ENCODE results near the gene ZNF462. TPM values are rescaled to one million over a fixed set of nuclear protein-coding genes. Genes with fewer than 3 reads are reported as not detected.

ZNF462 gene
- total RNA-seq, 1 donor from 2014 or later, result 0.37 TPM

DNA sequence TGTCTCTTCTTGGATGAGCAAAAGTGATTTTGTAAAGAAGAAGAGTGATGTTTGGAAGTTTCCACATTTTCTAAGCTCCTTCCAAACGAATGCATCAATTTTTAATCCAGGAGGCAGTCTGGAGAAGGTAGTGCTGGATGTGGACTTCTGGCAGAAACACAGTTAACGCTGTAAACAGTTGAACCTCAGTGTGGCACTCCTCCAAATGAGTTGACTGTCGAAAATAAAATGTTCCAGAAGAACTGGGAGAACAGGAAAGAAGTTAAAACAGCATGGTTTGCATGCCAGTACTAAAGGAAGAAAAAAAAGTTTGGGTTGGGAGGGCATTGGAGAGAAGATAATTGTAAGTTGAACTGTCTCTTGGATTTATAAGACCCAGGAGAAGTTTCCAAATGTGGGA is 6.5 kb downstream of the ZNF462 start:
- peaks cover 2% of the 10 kb centered on the region for H3K4me1 Mint-ChIP-seq
- intact Hi-C loops (cut with micrococcal nuclease), result no loop called here

GRCh38 chr9:106872641-106873040 is 9.7 kb downstream of the ZNF462 start:
- Mint-ChIP-seq H3K36me3 (ENCODE audit: low read depth) (no peaks in the 10 kb centered on the region), H3K4me1 (no peaks in the 10 kb centered on the region), H3K4me3 (no peak overlapping the region), H3K9me3 (no peaks in the 10 kb centered on the region), H3K27me3 (no peaks in the 10 kb centered on the region), H3K27ac (no peak overlapping the region)
- DNase-seq, result no peak
- intact Hi-C loops (cut with micrococcal nuclease), result no loop called here

More for the DNA sequence above, 6.5 kb downstream of the ZNF462 start:
- Mint-ChIP-seq H3K27me3 (peaks cover 15% of the 10 kb centered on the region), H3K36me3 (ENCODE audit: low read depth) (no peaks in the 10 kb centered on the region), H3K4me3 (no peak overlapping the region), H3K9me3 (no peaks in the 10 kb centered on the region), H3K27ac (no peak overlapping the region)
- peak; percentile 3 for DNase-seq

DNA sequence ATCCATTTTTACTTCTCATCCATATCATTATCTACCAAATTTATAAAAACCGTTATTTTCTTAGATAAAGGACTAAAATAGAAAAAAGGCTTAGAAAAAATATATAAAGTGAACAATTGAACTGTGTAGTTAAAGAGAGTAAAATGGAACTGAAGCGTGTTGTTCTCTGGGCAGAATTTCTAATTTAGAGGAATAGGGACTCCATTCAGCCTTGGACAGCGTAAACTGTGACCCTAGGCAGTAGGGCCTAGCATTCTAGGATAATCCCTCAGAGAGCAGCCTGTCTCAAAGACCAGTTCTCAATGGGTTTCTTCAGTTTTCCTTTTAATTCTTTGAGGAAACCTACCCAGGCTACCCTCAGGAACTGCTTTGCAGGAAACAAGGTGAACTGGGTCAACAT is 11.1 kb downstream of the ZNF462 start:
- Mint-ChIP-seq H3K27ac (no peak overlapping the region), H3K9me3 (no peaks in the 10 kb centered on the region), H3K27me3 (no peaks in the 10 kb centered on the region), H3K36me3 (ENCODE audit: low read depth) (no peaks in the 10 kb centered on the region), H3K4me3 (no peak overlapping the region), H3K4me1 (no peaks in the 10 kb centered on the region)
- DNase-seq, result no peak
- intact Hi-C loops (cut with micrococcal nuclease), result no loop called here

DNA sequence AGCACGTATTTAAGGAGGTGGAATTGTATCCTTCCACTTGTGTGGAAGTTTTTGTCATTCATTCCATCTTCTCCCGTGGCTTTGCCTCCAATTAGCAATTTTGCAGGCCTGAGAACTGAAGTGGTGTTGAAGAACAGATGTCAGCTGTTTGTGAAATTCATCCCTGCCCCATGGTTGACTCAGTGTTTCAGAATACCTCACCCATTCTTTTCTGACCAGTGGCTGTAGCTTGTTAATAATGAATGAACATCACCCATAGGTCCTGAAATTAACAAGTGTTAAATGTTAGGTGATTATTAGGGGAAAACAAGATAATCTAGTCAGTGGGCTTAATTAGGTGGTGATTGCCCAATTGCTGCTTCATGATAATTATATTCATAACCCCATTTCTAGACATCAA is 11.7 kb downstream of the ZNF462 start:
- no peaks in the 10 kb centered on the region for H3K9me3 Mint-ChIP-seq
- no peak overlapping the region for H3K27ac Mint-ChIP-seq
- H3K4me1 Mint-ChIP-seq, result no peaks in the 10 kb centered on the region
- no peak overlapping the region for H3K4me3 Mint-ChIP-seq
- no peaks in the 10 kb centered on the region for H3K36me3 Mint-ChIP-seq (ENCODE audit: low read depth)
- no peak for DNase-seq
- intact Hi-C loops (cut with micrococcal nuclease), result no loop called here
- H3K27me3 Mint-ChIP-seq, result no peaks in the 10 kb centered on the region

DNA sequence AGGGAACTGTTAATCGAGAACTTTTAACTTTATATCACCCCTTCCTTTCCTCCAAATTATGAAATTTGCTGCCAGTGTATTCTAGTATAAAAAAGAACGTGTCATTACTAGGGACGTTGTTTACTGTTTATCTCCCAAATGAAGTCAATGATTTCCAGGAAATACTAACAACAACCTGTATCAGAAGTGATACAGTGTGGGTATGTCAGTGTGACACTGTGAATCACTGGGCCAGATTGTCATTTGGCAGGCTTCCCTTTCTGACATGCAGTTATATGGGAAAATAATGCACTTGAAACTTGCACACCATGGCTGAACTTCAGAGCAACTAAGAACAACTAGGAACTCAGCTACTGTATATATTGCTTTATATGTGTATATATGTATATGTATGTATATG is 12.6 kb downstream of the ZNF462 start:
- Mint-ChIP-seq H3K9me3 (no peaks in the 10 kb centered on the region), H3K27ac (no peak overlapping the region)
- intact Hi-C loops (cut with micrococcal nuclease), result no loop called here

DNA sequence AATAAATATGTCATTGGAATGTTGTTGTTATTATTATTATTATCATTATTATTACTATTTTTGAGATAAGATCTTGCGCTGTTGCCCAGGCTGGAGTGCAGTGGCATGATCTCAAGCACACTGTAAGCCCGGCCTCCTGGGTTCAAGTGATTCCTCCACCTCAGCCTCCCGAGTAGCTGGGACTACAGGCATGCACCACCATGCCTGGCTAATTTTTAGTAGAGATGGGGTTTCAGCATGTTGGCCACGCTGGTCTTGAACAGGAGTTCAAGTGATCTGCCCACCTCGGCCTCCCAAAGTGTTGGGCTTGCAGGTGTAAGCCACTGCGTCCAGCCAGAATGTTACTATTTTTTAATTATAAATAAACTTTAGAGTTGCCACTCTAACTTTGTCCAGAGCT is 14.4 kb downstream of the ZNF462 start:
- no peaks in the 10 kb centered on the region for H3K4me1 Mint-ChIP-seq
- H3K36me3 Mint-ChIP-seq (ENCODE audit: low read depth), result no peaks in the 10 kb centered on the region
- no peak overlapping the region for H3K4me3 Mint-ChIP-seq
- DNase-seq, result no peak
- H3K27ac Mint-ChIP-seq, result no peak overlapping the region
- intact Hi-C loops (cut with micrococcal nuclease), result no loop called here
- H3K9me3 Mint-ChIP-seq, result no peaks in the 10 kb centered on the region
- H3K27me3 Mint-ChIP-seq, result no peaks in the 10 kb centered on the region

More for the DNA sequence above, 12.6 kb downstream of the ZNF462 start:
- Mint-ChIP-seq H3K4me3 (no peak overlapping the region), H3K27me3 (no peaks in the 10 kb centered on the region), H3K4me1 (no peaks in the 10 kb centered on the region), H3K36me3 (ENCODE audit: low read depth) (no peaks in the 10 kb centered on the region)
- DNase-seq, result no peak

DNA sequence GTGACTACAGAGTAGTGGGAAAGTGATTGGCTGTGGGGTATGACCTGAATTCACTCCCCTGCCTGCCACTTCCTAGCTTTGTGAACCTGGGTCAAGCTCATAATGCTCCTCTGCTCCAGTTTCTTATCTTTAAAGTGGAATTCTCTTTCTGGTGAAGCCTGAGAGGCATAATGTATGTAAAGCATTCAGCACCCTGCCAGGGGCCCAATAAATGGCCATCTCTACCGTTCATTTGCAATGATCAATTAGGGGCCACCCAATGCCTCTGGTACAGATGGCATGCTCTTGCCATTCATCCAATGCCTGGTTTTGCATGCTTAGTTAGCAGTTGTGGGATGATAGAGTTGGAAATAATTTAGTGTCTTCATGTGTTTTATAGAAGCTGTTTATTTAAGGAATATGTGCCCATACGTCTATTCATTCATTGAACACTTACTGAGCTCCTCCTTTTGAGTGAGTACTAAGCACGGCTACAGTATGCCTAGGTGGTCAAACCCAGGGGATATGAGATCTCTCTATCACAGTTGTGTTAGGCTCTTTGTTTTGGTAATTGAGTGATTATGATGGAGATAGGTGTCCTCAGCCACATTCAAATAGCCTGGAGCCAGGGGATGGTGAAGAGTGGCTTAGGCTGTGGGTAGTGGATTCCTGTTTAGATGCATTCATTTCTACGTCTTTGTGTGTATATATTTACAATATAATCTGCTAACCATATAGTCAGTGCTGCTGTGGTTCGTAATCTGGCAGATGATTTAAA is 15.3 kb downstream of the ZNF462 start:
- no peak overlapping the region for H3K4me3 Mint-ChIP-seq
- intact Hi-C loops (cut with micrococcal nuclease), result no loop called here
- no peaks in the 10 kb centered on the region for H3K9me3 Mint-ChIP-seq
- no peaks in the 10 kb centered on the region for H3K4me1 Mint-ChIP-seq
- no peak overlapping the region for H3K27ac Mint-ChIP-seq
- H3K27me3 Mint-ChIP-seq, result no peaks in the 10 kb centered on the region
- DNase-seq, result no peak
- no peaks in the 10 kb centered on the region for H3K36me3 Mint-ChIP-seq (ENCODE audit: low read depth)

DNA sequence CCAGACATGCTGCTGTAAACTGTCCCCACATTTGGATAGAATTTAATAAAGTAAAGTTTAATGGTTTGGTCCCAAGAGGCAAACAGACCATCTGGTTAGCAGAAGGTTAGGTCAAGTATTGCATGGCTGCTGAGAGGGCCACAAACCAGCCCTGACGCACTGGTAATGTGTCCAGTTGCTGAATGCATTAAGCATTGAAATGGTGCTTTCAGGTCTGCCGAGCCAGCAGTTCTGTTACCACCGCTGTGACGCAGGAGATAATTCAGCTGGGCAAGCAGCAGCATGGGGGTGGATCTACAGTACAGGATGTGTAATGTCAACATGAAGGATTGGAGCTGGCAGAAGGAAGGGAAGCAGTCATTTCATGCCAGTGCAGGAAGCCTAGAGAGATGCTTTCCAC is 16.0 kb downstream of the ZNF462 start:
- H3K36me3 Mint-ChIP-seq (ENCODE audit: low read depth), result no peaks in the 10 kb centered on the region
- H3K4me3 Mint-ChIP-seq, result no peak overlapping the region
- intact Hi-C loops (cut with micrococcal nuclease), result no loop called here
- H3K27me3 Mint-ChIP-seq, result no peaks in the 10 kb centered on the region
- no peak overlapping the region for H3K27ac Mint-ChIP-seq
- no peaks in the 10 kb centered on the region for H3K9me3 Mint-ChIP-seq
- H3K4me1 Mint-ChIP-seq, result no peaks in the 10 kb centered on the region
- DNase-seq, result no peak

GRCh38 chr9:106879439-106879882 is 16.5 kb downstream of the ZNF462 start:
- H3K4me1 Mint-ChIP-seq, result no peaks in the 10 kb centered on the region
- no peak for DNase-seq

DNA sequence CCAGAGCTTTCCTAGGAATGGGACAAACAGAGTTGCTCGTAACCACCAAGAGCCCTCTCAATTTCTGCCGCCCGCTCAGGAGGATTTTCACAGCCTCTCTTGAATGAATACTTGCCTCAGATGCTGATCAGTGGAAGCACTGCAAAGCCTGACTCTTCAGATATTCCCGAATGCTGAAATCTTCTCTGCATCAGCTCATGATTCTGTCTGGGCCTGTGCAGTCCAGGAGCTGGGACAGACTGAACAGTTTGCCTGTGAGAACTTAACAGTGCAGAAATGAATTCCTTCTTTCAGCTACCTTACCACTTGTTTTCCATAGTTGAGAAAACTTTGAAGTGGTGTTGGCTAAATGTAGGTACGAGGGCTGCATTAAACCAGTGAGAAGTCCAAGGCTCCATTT is 17.1 kb downstream of the ZNF462 start:
- no peaks in the 10 kb centered on the region for H3K9me3 Mint-ChIP-seq
- no peak for DNase-seq
- intact Hi-C loops (cut with micrococcal nuclease), result no loop called here
- no peak overlapping the region for H3K4me3 Mint-ChIP-seq
- no peaks in the 10 kb centered on the region for H3K4me1 Mint-ChIP-seq
- no peaks in the 10 kb centered on the region for H3K36me3 Mint-ChIP-seq (ENCODE audit: low read depth)
- H3K27me3 Mint-ChIP-seq, result no peaks in the 10 kb centered on the region
- no peak overlapping the region for H3K27ac Mint-ChIP-seq

More at GRCh38 chr9:106879439-106879882, 16.5 kb downstream of the ZNF462 start:
- Mint-ChIP-seq H3K9me3 (no peaks in the 10 kb centered on the region), H3K4me3 (no peak overlapping the region), H3K27ac (no peak overlapping the region), H3K27me3 (no peaks in the 10 kb centered on the region), H3K36me3 (ENCODE audit: low read depth) (no peaks in the 10 kb centered on the region)
- intact Hi-C loops (cut with micrococcal nuclease), result no loop called here

DNA sequence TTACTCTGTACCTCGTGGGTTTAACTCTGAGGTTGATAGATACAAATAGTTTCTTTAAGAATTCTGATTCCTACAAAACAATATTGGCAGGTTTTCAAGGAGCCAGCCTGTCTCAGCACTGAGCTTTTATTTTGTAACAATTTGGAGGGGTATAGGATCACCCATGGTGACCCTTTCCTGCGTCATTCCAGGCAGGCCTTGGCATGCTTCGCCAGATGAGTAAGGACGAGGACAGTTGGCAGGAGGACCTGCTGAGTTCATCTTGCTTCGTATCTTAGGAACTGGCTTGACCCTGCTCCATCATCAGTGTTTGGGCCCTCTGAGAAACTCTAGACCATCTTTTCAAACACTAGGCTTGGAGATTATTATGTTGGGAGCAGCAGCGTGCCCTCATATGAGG is 17.9 kb downstream of the ZNF462 start:
- Mint-ChIP-seq H3K9me3 (no peaks in the 10 kb centered on the region), H3K4me3 (no peak overlapping the region)
- intact Hi-C loops (cut with micrococcal nuclease), result no loop called here

DNA sequence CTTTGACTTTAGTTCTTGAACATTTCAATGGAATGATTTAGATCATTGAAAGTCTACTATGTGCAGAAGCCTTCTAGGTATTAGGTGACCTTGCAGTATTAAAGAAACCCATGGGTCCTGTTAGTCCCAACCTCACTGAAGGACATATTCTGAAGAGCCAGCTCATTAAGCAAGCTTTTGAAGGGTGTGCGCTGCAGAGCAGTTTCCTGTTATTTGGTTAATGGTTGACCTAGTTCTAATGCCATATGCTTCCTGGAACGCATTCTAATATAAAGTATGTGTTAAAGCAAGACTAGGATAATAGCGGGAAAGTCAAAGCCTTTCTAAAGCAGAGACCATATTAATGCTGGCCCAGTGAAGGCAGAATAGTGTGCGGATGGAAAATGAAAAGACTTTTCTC is 20.1 kb downstream of the ZNF462 start:
- no peaks in the 10 kb centered on the region for H3K4me1 Mint-ChIP-seq
- intact Hi-C loops (cut with micrococcal nuclease), result no loop called here
- peaks cover 3% of the 10 kb centered on the region for H3K9me3 Mint-ChIP-seq
- DNase-seq, result no peak
- H3K4me3 Mint-ChIP-seq, result no peak overlapping the region
- H3K27me3 Mint-ChIP-seq, result no peaks in the 10 kb centered on the region
- no peaks in the 10 kb centered on the region for H3K36me3 Mint-ChIP-seq (ENCODE audit: low read depth)
- H3K27ac Mint-ChIP-seq, result no peak overlapping the region

More for the DNA sequence above, 17.9 kb downstream of the ZNF462 start:
- no peak overlapping the region for H3K27ac Mint-ChIP-seq
- DNase-seq, result no peak
- H3K27me3 Mint-ChIP-seq, result no peaks in the 10 kb centered on the region
- H3K36me3 Mint-ChIP-seq (ENCODE audit: low read depth), result no peaks in the 10 kb centered on the region
- no peaks in the 10 kb centered on the region for H3K4me1 Mint-ChIP-seq

DNA sequence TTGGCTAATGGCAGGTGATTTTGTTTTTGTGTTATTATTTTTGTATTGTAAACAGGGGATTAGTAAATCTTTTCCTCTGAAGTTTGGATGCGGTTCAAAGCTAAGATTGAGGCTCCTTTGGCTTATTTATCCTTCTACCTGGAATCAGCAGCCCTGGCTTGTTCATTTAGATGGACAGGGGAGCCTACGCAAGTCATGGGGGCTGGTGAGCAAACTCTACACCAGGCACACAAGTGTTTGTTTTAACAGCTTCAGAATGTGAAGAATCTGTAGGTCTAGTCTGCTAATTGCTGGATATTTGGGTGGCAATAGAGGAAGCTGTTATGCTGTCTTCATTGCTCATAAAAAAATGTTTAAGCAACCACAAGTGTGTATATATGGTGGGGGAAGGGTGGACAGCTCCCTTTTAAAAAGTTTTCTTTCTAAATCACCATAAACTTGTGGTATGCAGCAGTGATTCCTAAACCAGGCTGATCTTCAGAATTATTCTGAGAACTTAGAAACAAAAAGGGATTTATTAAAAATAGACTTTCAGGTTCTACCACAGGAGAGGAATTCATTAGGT is 20.7 kb downstream of the ZNF462 start:
- H3K27me3 Mint-ChIP-seq, result no peaks in the 10 kb centered on the region
- intact Hi-C loops (cut with micrococcal nuclease), result no loop called here
- no peaks in the 10 kb centered on the region for H3K4me1 Mint-ChIP-seq
- peaks cover 3% of the 10 kb centered on the region for H3K9me3 Mint-ChIP-seq
- H3K4me3 Mint-ChIP-seq, result no peak overlapping the region
- no peaks in the 10 kb centered on the region for H3K36me3 Mint-ChIP-seq (ENCODE audit: low read depth)
- no peak for DNase-seq
- H3K27ac Mint-ChIP-seq, result no peak overlapping the region

- Mint-ChIP-seq H3K9me3 (peaks cover 7% of the 10 kb centered on the region), H3K27me3 (no peaks in the 10 kb centered on the region), H3K4me3 (no peak overlapping the region), H3K27ac (no peak overlapping the region), H3K36me3 (ENCODE audit: low read depth) (no peaks in the 10 kb centered on the region), H3K4me1 (no peaks in the 10 kb centered on the region)
- DNase-seq, result no peak
- intact Hi-C loops (cut with micrococcal nuclease), result no loop called here
Measured at GRCh38 chr9:106885451-106885850, 22.5 kb downstream of the ZNF462 start.
